DMS153 (cell line): ENCODE measurements around the gene CD274.
A peak's percentile ranks its signal among the peaks of the same experiment; 100 is the strongest.
"Not testable (repeated sequence)": the region's sequence is repeated elsewhere in the genome, so short reads cannot be mapped to it uniquely, and the experiment has no call there.

Experiments used
- DNase-seq: peaks from one replicate; lab custom pipeline; 2025; lab: John Stamatoyannopoulos, UW

Gene CD274

DNA sequence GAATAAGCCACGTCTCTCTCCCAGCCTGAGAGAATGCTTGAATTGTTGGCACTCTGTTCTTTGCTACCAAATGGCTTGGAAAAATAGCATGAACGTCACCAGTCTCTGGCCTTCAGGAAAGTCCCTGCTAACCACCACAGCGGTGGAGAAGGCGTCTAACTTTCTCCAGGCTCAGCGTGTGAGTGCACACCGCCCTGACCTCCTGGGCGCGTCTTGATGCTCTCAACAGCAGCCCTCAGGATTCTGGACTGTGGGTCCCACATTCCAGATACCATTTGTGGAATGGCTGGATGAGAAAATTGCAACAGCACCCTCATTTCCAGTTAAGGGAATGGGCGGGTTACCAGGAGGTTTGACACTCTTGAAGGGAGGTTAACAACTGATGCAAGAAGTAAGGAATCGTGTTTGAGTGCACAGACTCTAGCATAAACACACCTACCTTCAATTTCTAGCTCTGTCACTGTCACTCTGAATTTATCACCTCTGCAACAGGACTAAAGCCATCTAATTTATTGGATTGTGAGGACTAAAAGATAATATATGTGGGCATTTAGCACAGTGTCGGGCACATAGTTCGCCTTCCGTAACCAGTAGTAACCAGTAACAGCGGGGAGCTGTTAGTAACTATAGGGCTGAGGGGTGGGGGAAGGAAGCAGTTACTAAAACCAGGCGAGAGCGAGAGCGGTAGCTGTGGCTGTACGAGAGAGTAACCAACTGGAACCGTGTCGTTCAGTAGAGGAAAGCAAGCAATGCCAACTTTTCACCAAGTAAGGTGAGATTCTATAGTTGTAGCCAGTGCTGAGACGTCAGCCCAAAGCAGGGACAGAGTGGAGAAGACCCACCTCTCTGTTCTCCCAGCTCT is 11.8 kb upstream of the CD274 start:
- no peak for DNase-seq

DNA sequence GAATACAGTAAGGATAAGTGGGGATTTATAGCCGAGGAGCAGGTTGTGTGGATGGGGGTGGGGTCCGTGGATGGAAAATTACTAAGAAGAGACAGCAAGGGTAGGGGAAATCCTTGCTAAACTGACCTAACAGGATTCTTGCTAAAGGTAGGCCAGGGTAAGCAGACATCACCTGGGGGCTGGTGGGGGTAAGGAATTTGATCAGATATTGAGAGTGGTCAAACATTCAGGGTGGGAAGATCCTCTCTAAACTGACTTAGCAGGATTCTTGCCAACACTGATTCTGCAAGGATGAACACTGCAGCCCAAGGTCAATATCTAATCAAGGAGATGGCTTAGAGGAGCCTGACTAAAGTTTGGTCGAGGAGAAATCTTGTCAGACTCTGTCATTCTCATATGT is 9.9 kb upstream of the CD274 start:
- no peak for DNase-seq

DNA sequence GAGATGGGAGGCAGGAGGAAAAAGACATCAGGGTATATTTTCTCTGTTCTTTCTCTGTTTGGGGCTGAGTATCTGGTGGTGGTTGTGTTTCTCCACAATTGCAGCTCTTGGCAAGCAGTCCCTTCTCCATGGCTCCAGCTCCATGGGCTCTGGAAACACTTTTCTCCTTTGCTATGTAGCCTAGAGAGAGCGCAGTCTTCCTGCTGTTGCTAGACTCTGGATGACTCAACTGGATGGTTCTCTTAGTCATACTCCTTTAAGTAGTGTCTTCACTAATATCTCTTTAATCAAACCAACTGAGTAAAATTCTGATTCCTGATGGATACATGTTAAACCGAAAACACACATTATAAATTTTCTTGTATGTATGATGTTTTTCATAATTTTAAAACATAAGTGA is 9.3 kb upstream of the CD274 start:
- DNase-seq, result no peak

DNA sequence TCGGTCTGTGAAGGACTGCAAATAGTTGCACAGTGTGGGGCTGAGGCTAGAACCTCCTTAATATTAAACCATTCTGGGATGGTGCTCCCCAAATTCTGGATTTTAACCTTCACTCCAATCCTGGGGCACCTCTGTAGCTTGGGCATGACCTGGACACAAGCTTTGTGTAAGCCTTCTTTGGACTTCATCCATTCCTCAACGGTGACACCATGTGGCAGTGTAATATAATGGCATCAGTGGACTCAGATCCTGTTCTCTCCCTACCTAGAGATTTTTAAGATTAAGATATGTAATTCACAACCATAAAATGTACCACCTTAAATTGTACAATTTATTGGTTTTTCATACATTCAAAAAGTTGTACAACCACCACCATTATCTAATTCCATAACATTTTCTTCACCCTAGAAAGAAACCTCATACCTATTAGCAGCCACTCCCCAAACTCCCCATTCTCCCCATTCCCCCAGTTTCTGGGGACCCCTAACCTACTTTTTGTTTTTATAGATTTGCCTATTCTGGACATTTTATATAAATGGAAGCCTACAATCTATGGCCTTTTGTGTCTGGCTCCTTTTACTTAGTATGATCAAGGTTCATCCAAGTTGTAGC is 7.8 kb upstream of the CD274 start:
- DNase-seq, result peak; percentile 25

DNA sequence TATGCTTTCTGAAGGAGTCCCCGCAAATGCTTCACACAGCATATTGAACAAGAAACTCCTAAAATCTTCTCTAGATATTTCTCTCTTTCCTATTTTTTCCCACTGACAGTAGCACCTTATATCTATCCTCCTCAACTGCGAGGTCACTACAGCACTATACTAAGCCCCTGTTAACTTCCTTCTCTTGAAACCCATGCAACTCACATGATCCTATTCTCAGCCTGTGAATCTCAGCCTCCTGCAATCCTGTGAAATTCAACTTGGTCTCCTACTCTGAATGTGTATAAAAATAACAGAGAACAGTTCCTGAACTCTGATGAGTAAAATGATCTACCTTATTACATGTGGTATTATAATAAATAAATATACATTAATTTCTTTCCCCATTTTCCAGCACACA is 6.5 kb upstream of the CD274 start:
- DNase-seq, result no peak

DNA sequence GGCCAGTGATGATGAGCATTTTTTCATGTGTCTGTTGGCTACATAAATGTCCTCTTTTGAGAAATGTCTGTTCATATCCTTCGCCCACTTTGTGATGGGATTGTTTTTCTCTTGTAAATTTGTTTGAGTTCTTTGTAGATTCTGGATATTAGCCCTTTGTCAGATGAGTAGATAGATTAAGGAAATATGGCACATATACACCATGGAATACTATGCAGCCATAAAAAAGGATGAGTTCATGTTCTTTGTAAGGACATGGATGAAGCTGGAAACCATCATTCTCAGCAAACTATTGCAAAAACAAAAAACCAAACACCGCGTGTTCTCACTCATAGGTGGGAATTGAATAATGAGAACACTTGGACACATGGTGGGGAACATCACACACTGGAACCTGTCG is 5.2 kb upstream of the CD274 start:
- not testable (repeated sequence) for DNase-seq

DNA sequence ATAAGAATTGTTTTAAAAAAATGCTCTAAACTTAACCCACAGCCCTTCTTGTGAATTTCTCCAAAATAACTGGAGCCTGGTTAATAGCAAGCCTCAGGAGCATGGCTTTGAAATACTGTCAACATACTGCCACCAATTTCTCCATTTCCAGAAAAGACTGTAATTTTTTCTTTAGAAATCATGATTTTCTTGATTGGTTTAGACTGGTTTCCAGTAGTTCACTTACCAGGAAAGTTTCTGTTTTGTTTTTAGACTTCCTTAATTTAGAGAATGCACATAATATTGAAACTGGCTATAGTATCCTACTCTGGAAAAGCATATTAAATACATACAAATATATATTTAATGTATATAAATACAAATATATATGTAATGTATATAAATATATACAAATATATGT is 4.5 kb upstream of the CD274 start:
- no peak for DNase-seq

DNA sequence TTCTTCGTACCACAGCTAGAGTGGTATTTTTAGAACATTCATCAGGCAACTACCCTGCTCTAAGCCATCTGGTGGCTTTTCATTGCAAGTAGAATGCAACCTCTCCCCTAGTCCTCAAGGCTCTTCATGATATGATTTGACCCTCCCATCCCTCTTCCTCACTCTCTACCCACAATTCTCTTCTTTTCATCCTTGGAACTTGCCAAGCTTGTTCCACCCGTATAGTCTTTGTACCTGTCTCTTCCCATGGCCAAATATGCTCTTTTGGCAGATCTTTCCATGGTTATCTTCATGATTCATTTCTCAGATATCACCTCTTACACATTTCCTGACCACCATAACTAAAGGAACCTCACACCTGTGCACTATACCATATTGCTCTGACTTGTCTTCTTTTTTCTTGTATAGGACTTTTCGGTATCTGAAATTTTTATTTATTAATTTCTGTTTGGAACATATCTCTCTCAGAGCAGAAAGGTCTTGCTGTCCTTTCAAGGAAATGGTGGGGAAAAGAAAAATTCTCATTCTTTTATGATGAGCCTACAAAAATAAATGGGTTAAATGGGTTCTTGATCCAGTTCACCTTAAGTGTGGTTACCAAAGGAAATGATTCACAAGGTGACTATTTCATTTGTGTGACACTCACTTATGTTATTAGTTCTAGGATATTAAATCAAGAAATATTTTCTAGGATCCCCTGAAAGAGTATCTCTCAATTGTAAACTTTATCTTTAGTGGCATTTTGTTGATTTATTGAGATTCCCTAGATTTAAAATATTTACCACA is 3.7 kb upstream of the CD274 start:
- no peak for DNase-seq

DNA sequence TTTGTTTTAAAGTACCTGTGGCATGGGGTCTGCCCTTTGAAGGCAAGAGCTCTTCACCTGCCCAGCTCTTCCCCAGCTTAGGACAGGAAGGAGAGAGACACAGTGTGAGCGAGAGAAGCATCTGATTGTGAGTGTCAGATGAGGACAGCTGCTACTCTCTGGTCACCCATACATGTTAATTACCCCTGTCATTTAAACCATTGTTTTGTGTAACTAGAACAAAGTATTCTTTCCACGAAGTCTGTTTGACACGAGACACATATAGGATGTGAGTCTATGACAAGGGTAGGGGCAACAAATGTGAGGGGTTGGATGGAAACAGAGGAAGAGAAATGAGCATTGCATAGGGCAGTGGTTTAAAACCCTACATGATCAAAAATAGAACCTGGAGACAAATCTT is 3.0 kb upstream of the CD274 start:
- no peak for DNase-seq

DNA sequence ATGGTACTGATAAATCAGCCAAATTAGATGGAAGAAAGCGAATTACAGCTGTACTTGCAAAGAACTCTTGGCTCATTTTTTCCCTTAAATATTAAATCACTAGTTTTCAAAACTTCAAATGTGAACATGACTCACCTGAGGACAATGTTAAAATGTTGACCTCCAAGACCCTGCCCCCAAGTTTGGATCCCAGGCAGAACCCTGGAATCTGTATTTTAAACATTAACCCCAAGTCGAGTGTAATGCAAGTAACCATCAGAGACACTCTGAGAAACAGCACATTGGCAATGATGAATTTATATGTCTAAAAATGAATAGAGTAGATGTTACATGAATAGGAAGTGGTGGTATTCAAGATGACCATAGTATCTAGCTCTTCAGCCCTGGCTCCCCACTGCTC is 2.3 kb upstream of the CD274 start:
- DNase-seq, result no peak

DNA sequence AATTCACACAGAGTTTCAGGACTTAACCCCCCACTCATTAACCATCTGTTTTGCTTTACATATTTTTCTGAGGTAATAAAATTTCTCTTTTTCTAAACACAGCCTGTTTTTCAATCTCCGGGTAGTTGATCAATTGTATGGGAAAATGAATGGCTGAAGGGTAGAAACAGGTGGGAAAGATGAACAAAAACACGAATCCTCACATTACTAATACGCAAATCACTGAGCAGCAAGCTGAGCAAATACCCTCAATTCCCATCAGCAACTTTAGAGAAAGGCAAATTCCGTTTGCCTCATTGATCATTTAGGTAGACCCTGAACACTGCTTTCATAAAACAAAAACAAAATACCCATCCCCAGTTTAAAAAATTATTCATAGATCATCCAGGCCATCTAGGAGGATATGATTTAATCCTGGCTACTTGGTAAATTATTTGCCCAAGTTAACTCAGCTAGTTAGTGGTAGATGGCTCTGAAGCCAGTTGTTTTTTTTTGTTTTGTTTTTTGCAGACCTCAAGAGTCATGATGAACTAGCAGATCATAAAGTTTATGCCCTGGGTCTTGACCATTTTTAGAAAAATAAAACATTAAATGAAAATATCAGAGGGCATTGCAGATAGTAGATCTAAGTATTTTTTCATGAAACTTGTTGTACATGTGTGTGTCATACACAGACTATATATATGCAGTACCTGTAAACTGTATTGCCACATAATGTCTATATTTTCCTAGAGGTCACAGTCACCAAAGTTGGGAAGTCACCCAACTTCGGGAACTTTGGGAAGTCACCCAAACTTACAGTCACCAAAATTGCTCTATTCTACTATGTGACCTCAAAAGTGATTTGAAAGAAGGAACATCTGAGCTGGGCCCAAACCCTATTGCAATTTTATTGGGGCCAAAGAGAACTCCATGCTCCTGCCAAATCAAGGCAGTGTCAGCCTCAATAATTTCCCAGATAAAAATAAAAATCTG is 1.6 kb upstream of the CD274 start:
- no peak for DNase-seq

DNA sequence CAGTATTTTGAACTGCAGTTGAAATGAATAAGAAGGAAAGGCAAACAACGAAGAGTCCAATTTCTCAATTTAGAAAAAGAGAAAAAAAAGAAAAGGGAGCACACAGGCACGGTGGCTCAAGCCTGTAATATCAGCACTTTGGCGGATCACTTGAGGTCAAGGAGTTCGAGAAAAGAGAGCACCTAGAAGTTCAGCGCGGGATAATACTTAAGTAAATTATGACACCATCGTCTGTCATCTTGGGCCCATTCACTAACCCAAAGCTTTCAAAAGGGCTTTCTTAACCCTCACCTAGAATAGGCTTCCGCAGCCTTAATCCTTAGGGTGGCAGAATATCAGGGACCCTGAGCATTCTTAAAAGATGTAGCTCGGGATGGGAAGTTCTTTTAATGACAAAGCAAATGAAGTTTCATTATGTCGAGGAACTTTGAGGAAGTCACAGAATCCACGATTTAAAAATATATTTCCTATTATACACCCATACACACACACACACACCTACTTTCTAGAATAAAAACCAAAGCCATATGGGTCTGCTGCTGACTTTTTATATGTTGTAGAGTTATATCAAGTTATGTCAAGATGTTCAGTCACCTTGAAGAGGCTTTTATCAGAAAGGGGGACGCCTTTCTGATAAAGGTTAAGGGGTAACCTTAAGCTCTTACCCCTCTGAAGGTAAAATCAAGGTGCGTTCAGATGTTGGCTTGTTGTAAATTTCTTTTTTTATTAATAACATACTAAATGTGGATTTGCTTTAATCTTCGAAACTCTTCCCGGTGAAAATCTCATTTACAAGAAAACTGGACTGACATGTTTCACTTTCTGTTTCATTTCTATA is 602 bp upstream of the CD274 start:
- DNase-seq, result no peak

DNA sequence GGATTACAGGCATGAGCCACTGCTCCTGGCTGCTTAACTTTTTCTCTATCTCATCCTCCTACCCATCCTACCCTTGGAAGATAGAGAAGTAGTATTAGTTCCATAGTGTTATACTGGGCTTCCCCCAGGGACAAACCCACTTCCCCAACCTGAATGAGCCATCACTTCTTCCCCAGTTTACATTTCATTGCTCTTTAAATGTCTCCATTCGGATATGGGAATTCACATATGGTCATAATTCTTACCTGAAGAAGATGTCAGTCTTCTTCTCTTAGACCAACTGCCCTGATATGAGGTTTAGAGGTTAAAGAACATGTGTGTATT is 1.9 kb downstream of the CD274 start:
- no peak for DNase-seq

DNA sequence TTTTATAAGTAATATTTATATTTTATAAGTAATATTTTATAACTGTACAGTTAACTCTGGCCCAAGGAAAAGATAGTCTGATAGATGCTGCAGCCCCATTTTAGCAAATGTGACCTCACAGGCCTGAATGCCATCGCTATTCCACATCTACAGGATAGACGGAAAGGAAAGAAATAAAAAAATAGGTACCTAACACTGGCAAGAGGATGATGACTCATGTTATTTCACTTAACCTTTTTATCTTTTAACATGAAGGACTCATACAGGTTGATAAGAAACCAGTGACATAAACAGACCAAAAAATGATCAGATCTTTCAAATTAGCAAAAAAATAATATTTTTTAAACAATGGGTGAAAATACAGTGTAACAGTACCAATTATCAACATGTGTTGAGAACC is 2.7 kb downstream of the CD274 start:
- no peak for DNase-seq

DNA sequence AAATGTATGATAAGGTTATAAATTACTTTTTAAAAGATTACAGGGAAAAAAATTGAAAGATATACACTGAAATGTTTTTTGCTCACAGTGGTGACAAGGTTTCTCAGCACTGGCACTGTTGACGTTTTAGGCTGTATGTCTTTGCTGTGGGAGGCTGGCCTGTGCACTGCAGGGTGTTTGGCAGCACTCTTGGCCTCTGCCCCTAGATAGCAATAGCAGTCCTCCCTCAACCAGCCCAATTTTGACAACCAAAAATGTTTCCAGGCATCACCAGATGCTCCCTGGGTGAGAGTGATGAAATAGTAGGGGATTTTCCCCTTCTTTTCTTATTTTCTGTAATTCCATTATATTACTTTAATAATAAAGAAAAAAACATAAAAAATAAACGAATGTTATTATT is 3.3 kb downstream of the CD274 start:
- no peak for DNase-seq

DNA sequence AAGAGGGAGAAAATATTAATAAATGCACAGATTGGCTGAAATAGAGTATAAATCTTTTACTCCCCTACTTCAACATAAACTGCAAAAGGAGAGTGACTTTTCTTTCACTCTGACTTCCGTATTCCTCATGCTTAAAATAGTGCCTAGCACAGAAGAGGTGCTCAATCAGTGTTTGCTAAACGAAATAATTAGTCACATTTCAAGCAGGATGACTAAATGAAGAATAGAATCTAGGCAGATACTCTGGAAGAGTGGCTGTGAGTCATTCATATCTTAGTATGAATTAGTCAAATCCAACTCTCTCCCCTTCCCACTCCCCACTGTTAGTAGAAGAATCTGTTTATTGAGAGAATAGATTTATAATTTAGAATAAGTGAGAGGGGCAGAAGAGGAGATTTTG is 4.8 kb downstream of the CD274 start:
- DNase-seq, result no peak

DNA sequence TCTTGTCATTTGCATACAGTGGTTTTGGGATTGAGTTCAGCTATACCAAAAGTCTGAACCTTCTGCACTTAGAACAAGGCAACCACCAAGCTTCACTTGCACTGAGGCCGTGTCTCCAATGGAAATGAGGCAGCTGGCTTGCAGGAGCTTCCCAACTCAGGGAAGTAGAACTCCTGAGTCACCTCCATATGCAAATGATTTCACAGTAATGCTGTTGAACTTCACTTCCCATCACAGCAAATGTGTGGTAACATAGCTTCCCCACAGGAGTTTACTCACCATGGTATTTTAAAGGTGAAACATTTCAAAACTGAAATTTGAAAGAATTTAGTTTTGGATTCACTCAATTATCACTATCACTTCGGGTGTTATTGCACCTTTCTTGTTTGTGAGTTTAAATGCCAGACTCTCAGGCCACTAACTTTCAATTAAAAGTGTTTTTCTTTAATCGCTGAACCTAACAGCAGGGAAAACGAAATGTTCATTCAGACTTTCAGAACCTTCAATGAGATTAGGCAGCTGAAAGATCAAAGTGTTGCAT is 9.0 kb downstream of the CD274 start:
- DNase-seq, result no peak

DNA sequence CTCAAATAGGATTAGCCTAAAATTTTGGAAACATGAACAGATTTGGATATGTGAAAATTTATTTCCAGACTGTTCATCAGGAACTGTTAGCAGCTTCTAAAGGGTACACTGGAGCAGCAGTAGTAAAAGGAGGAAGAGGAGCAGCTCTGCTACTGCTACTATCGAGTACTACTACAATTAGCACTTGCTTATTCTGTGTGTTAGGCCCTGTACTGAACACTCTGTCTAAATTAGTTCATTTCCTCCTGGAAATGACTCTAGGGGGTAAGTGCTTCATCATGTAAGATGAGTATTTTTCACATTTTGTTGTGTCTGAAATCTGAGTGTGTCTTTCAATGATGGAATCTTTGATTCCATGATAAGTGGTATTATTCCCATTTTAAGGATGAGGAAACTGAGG is 9.8 kb downstream of the CD274 start:
- no peak for DNase-seq

DNA sequence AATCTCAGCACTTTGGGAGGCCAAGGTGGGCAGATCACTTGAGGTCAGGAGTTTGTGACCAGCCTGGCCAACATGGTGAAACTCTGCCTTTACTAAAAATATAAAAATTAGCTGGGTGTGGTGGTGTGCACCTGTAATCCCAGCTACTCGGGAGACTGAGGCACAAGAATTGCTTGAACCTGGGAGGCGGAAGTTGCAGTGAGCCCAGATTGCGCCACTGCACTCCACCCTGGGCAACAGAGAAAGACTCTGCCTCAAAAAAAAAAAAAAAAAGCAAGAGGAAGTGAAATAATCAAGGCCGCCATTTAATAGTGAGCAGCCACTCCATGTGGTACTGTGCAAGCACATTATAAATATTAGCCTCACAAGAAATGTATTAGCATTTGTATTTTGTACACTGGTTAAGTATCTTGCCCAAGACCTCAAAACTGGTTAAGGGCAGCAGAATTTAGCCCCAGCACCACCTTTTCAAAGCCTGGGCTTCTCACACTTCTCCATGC is 14.5 kb downstream of the CD274 start:
- not testable (repeated sequence) for DNase-seq

DNA sequence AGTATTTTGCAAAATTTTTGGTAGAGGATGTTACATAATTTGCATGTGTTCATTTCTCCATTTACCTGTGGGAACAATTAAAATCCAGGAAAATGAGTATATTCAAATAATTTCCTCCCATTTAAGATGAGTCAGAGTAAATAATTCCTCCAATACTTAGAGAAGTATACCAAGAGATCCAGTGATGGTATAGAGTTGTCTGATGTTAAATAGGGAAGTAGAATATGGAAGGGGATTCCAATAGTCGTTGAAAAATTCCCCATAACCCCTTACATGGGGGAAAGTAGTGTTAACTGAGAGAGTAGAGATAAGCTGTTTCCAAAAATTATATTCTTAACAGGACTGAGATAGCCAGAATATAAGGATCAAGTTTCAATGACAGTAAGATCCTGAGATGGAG is 15.7 kb downstream of the CD274 start:
- DNase-seq, result no peak

DNA sequence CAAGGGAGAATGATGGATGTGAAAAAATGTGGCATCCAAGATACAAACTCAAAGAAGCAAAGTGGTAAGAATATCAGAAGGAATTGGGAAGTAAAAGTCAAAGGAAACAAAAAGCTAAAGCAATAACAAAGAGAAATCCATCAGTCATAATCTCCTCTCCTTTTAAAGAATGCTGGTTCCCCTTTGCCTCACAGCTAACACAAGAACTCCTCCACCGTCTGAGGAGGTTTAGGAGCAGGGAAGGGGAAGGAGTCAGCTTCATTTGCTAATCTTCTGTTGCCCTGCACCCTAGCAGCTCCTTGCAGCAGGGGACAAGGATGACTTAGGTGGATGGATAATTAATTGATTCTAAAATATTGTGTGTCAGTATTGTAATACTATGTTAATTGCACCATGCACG is 16.4 kb downstream of the CD274 start:
- DNase-seq, result no peak
